NCI-H1436 treated with DMSO at 0.1 percent for 48 hours (cell line): ENCODE results near the gene RNF213.

ENCODE experiments used
- DNase-seq: peaks from one replicate; lab custom pipeline; 2025; lab: John Stamatoyannopoulos, UW

RNF213 gene

GRCh38 chr17:80260791-80261158, at the start of gene RNF213:
TSS of gene RNF213 (plus strand) at chr17:80260852. CDS start at chr17:80263682, 2,830 bp downstream.
- DNase-seq: no peak

GRCh38 chr17:80212109-80212508, 48.5 kb upstream of the RNF213 start:
- no peak for DNase-seq

- DNase-seq: no peak
Observed at GRCh38 chr17:80212511-80212910, 48.1 kb upstream of the RNF213 start.

- DNase-seq: no peak
Observed at GRCh38 chr17:80212962-80213642, 47.5 kb upstream of the RNF213 start.

GRCh38 chr17:80213643-80213975, 47.0 kb upstream of the RNF213 start:
- DNase-seq: no peak

- DNase-seq: no peak
Observed at GRCh38 chr17:80214012-80214877, 46.4 kb upstream of the RNF213 start.

- no peak for DNase-seq
Observed at GRCh38 chr17:80214878-80215210, 45.8 kb upstream of the RNF213 start.

- DNase-seq: no peak
Observed at GRCh38 chr17:80216473-80217456, 43.9 kb upstream of the RNF213 start.

- no peak for DNase-seq
Observed at GRCh38 chr17:80217703-80218362, 42.8 kb upstream of the RNF213 start.

- no peak for DNase-seq
Observed at GRCh38 chr17:80218391-80218790, 42.3 kb upstream of the RNF213 start.

GRCh38 chr17:80219013-80219762, 41.5 kb upstream of the RNF213 start:
- no peak for DNase-seq

- DNase-seq: no peak
Observed at GRCh38 chr17:80219763-80220053, 40.9 kb upstream of the RNF213 start.

- DNase-seq: no peak
Observed at GRCh38 chr17:80220054-80220735, 40.5 kb upstream of the RNF213 start, which contains the start of the genes SGSH and SLC26A11. TSS of gene SGSH (minus strand) at chr17:80220333. CDS start at chr17:80220313, 20 bp downstream. TSS of gene SLC26A11 (plus strand) at chr17:80220427. CDS start at chr17:80221561, 1,134 bp downstream.

GRCh38 chr17:80220736-80221215, 39.9 kb upstream of the RNF213 start:
- DNase-seq: no peak

GRCh38 chr17:80221351-80222105, 39.1 kb upstream of the RNF213 start:
- no peak for DNase-seq

GRCh38 chr17:80222376-80223141, 38.1 kb upstream of the RNF213 start:
- DNase-seq: no peak

- no peak for DNase-seq
Observed at GRCh38 chr17:80223142-80223815, 37.4 kb upstream of the RNF213 start.

- no peak for DNase-seq
Observed at GRCh38 chr17:80223838-80224497, 36.7 kb upstream of the RNF213 start.
